Measurements from ENCODE around the gene UBE2E3. TPM values are rescaled to one million over a fixed set of nuclear protein-coding genes. Genes with fewer than 3 reads are reported as not detected.

The UBE2E3 gene
- total RNA-seq, 1 donor: 172 TPM

- no peak overlapping the region for H3K4me3 ChIP-seq (ENCODE audit: low read depth, low read length)
- DNase-seq (ENCODE audit: low read depth): no peak
- no peak for TF ChIP-seq CTCF (IDR thresholded peaks at IDR 0.05; ENCODE audit: insufficient read depth, low read length)
Measured at GRCh38 chr2:181066333-181066732, 85.9 kb downstream of the UBE2E3 start.

- no peak overlapping the region for H3K4me3 ChIP-seq (ENCODE audit: low read depth, low read length)
- peak; percentile 58 for DNase-seq (ENCODE audit: low read depth)
- no peak for TF ChIP-seq CTCF (IDR thresholded peaks at IDR 0.05; ENCODE audit: insufficient read depth, low read length)
Measured at GRCh38 chr2:181070119-181070835, 89.9 kb downstream of the UBE2E3 start.

- DNase-seq (ENCODE audit: low read depth): no peak
- no peak for TF ChIP-seq CTCF (IDR thresholded peaks at IDR 0.05; ENCODE audit: insufficient read depth, low read length)
Measured at GRCh38 chr2:181070836-181071200, 90.4 kb downstream of the UBE2E3 start.

GRCh38 chr2:181072486-181073235 is 92.3 kb downstream of the UBE2E3 start:
- no peak overlapping the region for H3K4me3 ChIP-seq (ENCODE audit: low read depth, low read length)
- peak; percentile 30 for DNase-seq (ENCODE audit: low read depth)
- no peak for TF ChIP-seq CTCF (IDR thresholded peaks at IDR 0.05; ENCODE audit: insufficient read depth, low read length)

More at GRCh38 chr2:181070836-181071200, 90.4 kb downstream of the UBE2E3 start:
- H3K4me3 ChIP-seq (ENCODE audit: low read depth, low read length): no peak overlapping the region

GRCh38 chr2:181073896-181074295 is 93.5 kb downstream of the UBE2E3 start:
- no peak overlapping the region for H3K4me3 ChIP-seq (ENCODE audit: low read depth, low read length)
- no peak for TF ChIP-seq CTCF (IDR thresholded peaks at IDR 0.05; ENCODE audit: insufficient read depth, low read length)
- DNase-seq (ENCODE audit: low read depth): peak; percentile 62

- no peak overlapping the region for H3K4me3 ChIP-seq (ENCODE audit: low read depth, low read length)
- no peak for TF ChIP-seq CTCF (IDR thresholded peaks at IDR 0.05; ENCODE audit: insufficient read depth, low read length)
- peak; percentile 20 for DNase-seq (ENCODE audit: low read depth)
Measured at GRCh38 chr2:181074457-181074856, 94.1 kb downstream of the UBE2E3 start.
